ENCODE measurements around the gene FRRS1L. TPM values are rescaled to one million over a fixed set of nuclear protein-coding genes. Genes with fewer than 3 reads are reported as not detected.

FRRS1L gene
- total and polyA plus RNA-seq, 2 donors (not counting 1 experiment from before 2014, with no cell fraction given): not detected

DNA sequence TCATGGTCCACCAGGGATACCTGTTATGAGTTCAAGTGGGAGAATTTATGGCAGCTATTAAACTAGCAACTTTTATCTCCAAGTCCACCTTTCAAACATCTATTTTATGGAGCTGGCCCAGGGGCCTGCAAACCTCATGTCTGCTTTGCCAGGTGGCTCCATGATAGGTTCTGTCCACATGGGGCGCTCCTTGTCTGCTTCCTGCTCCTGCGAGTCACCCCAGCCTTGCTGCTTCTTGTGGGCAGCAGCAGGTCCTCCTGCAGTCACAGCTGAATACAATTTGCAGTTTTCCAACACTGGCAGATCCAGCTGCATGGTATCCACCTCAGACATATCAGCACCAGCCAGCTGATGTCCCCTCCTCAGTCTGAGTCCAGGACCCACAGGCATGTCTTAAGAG is 39.6 kb upstream of the FRRS1L start:
- Histone ChIP-seq H3K4me1 (ENCODE audit: control insufficient read depth in 2 of 2, insufficient read depth in 2 of 2, low read length in 2 of 2) (no peaks in the 10 kb centered on the region), H4K20me1 (ENCODE audit: control insufficient read depth, insufficient read depth, low read length, poor library complexity, severe bottlenecking) (no peaks in the 10 kb centered on the region), H3K9ac (ENCODE audit: low read length) (no peak overlapping the region), H2AFZ (ENCODE audit: insufficient read depth, low read depth, low read length, poor library complexity, severe bottlenecking) (no peak overlapping the region), H3K4me2 (replicated peaks; ENCODE audit: low read depth, low read length, poor library complexity, severe bottlenecking) (no peak overlapping the region), H3K36me3 (replicated peaks in 1 of 2; ENCODE audit: control extremely low read depth in 1 of 2, control insufficient read depth in 1 of 2, extremely low read depth in 1 of 2, insufficient read depth in 2 of 2, low read length in 1 of 2) (no peaks in the 10 kb centered on the region), H3K27me3 (replicated peaks in 1 of 4; ENCODE audit: control extremely low read depth in 1 of 4, control insufficient read depth in 3 of 4, insufficient read depth in 4 of 4, low read length in 3 of 4) (peaks cover 0 to 4% (median 0%) of the 10 kb centered on the region in 4 experiments), H3K4me3 (ENCODE audit: control extremely low read depth in 1 of 5, extremely low read depth in 1 of 5, insufficient read depth in 1 of 5, low read depth in 2 of 5, low read length in 4 of 5) (no peak overlapping the region), H3K9me3 (ENCODE audit: control extremely low read depth in 1 of 3, control insufficient read depth in 2 of 3, insufficient read depth in 1 of 3, low read length in 2 of 3) (no peaks in the 10 kb centered on the region), H3K79me2 (ENCODE audit: control insufficient read depth, insufficient read depth, low read length) (no peaks in the 10 kb centered on the region), H3K27ac (ENCODE audit: low read length in 2 of 2) (no peak overlapping the region)
- Mint-ChIP-seq H3K4me3 (no peak overlapping the region), H3K9me3 (ENCODE audit: insufficient read depth) (no peaks in the 10 kb centered on the region), H3K27ac (no peak overlapping the region), H3K4me1 (no peaks in the 10 kb centered on the region), H3K27me3 (peaks cover 29% of the 10 kb centered on the region)
- ChIA-PET CTCF (no interaction called here), POLR2A (no interaction called here)
- ATAC-seq (ENCODE audit: low read depth): no peak
- DNase-seq: no peak
- TF ChIP-seq, protein P1, sequence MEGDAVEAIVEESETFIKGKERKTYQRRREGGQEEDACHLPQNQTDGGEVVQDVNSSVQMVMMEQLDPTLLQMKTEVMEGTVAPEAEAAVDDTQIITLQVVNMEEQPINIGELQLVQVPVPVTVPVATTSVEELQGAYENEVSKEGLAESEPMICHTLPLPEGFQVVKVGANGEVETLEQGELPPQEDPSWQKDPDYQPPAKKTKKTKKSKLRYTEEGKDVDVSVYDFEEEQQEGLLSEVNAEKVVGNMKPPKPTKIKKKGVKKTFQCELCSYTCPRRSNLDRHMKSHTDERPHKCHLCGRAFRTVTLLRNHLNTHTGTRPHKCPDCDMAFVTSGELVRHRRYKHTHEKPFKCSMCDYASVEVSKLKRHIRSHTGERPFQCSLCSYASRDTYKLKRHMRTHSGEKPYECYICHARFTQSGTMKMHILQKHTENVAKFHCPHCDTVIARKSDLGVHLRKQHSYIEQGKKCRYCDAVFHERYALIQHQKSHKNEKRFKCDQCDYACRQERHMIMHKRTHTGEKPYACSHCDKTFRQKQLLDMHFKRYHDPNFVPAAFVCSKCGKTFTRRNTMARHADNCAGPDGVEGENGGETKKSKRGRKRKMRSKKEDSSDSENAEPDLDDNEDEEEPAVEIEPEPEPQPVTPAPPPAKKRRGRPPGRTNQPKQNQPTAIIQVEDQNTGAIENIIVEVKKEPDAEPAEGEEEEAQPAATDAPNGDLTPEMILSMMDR (IDR thresholded peaks at IDR 0.05): no peak
- TF ChIP-seq EZH2 (IDR thresholded peaks at IDR 0.05; ENCODE audit: borderline replicate concordance, insufficient read depth, low read depth, low read length, poor library complexity, severe bottlenecking): no peak
- 52% methylated on average over 2 of the region's 2 CpGs for WGBS (ENCODE audit: insufficient coverage)
- intact Hi-C loops (cut with micrococcal nuclease): no loop called here

DNA sequence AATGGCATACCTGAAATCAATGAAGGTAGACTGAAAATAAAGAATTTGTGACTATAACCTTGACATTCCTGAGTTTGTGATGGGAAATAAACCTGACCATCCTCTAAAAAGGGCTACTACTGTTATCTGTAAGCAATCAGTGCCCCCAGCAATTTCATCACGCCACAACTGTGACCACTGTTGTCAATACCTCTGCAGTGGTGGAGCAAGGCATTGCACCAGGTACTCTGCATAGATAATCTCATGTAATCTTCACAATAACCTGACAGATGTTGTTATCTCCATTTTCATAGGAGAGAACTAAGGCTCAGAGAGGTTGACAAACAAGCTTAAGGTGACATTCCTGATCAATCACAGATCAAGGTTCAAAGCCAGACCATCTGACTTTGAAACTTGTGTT is 38.5 kb upstream of the FRRS1L start:
- H3K4me1 ChIP-seq (ENCODE audit: control insufficient read depth in 2 of 2, insufficient read depth in 2 of 2, low read length in 2 of 2): no peaks in the 10 kb centered on the region
- ATAC-seq (ENCODE audit: low read depth) (no peak), DNase-seq (no peak)
- H3K79me2 ChIP-seq (ENCODE audit: control insufficient read depth, insufficient read depth, low read length): no peaks in the 10 kb centered on the region
- Mint-ChIP-seq H3K9me3 (ENCODE audit: insufficient read depth) (no peaks in the 10 kb centered on the region), H3K4me1 (no peaks in the 10 kb centered on the region), H3K27me3 (peaks cover 27% of the 10 kb centered on the region), H3K27ac (no peak overlapping the region), H3K4me3 (no peak overlapping the region)
- H4K20me1 ChIP-seq (ENCODE audit: control insufficient read depth, insufficient read depth, low read length, poor library complexity, severe bottlenecking): no peaks in the 10 kb centered on the region
- peaks cover 0 to 4% (median 0%) of the 10 kb centered on the region in 4 experiments for H3K27me3 ChIP-seq (replicated peaks in 1 of 4; ENCODE audit: control extremely low read depth in 1 of 4, control insufficient read depth in 3 of 4, insufficient read depth in 4 of 4, low read length in 3 of 4)
- no peak overlapping the region for H2AFZ ChIP-seq (ENCODE audit: insufficient read depth, low read depth, low read length, poor library complexity, severe bottlenecking)
- WGBS (ENCODE audit: insufficient coverage): 83% methylated on average over 1 of the region's 1 CpG
- no peak overlapping the region for H3K27ac ChIP-seq (ENCODE audit: low read length in 2 of 2)
- H3K4me2 ChIP-seq (replicated peaks; ENCODE audit: low read depth, low read length, poor library complexity, severe bottlenecking): no peak overlapping the region
- ChIA-PET POLR2A (no interaction called here), CTCF (no interaction called here)
- no peak overlapping the region for H3K9ac ChIP-seq (ENCODE audit: low read length)
- TF ChIP-seq EZH2 (IDR thresholded peaks at IDR 0.05; ENCODE audit: borderline replicate concordance, insufficient read depth, low read depth, low read length, poor library complexity, severe bottlenecking): no peak
- TF ChIP-seq, protein P1 (IDR thresholded peaks at IDR 0.05): no peak
- intact Hi-C loops (cut with micrococcal nuclease): no loop called here
- H3K4me3 ChIP-seq (ENCODE audit: control extremely low read depth in 1 of 5, extremely low read depth in 1 of 5, insufficient read depth in 1 of 5, low read depth in 2 of 5, low read length in 4 of 5): no peak overlapping the region
- no peaks in the 10 kb centered on the region for H3K9me3 ChIP-seq (ENCODE audit: control extremely low read depth in 1 of 3, control insufficient read depth in 2 of 3, insufficient read depth in 1 of 3, low read length in 2 of 3)
- no peaks in the 10 kb centered on the region for H3K36me3 ChIP-seq (replicated peaks in 1 of 2; ENCODE audit: control extremely low read depth in 1 of 2, control insufficient read depth in 1 of 2, extremely low read depth in 1 of 2, insufficient read depth in 2 of 2, low read length in 1 of 2)

Measured in B cell (primary cell).